MCF 10A (cell line): ENCODE data around the gene RPS15. TPM values are rescaled to one million over a fixed set of nuclear protein-coding genes. Genes with fewer than 3 reads are reported as not detected.
A peak's percentile ranks its signal among the peaks of the same experiment; 100 is the strongest.

ENCODE experiments used
- BruUV-seq: library from RNA; stranded (reverse); fragments of 400-500 nt; replicated peaks from 2 replicates; lab custom pipeline; 2021; lab: Mats Ljungman, UMichigan
- CTCF ChIA-PET: fragments of 300-600 bp; sonication (Branson Sonifier 250); formaldehyde crosslinking; extraction: SDS; loops from one replicate; lab custom pipeline; 2021; ENCODE audit warnings: antibody characterized with exemption, inconsistent platforms; lab: Yijun Ruan, JAX
- POLR2A ChIA-PET: fragments of 300-600, 350-650 bp; sonication (Branson Sonifier 250); formaldehyde crosslinking; extraction: SDS; loops from one replicate; lab custom pipeline; 2020; ENCODE audit warnings: antibody characterized with exemption, inconsistent platforms; lab: Yijun Ruan, JAX
- DNase-seq: peaks from one replicate; pipeline ENCODE4 v3.0.0-alpha.2; 2018; ENCODE audit not compliant: unreplicated experiment
- H3K27ac Mint-ChIP-seq: one replicate; pipeline ENCODE4 v1.8.0; 2022; ENCODE audit warnings: mild to moderate bottlenecking, low read depth, mixed read lengths; ENCODE audit not compliant: unreplicated experiment
- H3K27me3 Mint-ChIP-seq: one replicate; pipeline ENCODE4 v1.8.0; 2022; ENCODE audit warnings: mixed read lengths; ENCODE audit not compliant: insufficient read depth, unreplicated experiment
- H3K36me3 Mint-ChIP-seq: one replicate; pipeline ENCODE4 v1.8.0; 2022; ENCODE audit warnings: mild to moderate bottlenecking, moderate library complexity, mixed read lengths; ENCODE audit not compliant: insufficient read depth, unreplicated experiment
- H3K4me1 Mint-ChIP-seq: one replicate; pipeline ENCODE4 v1.8.0; 2022; ENCODE audit warnings: mixed read lengths; ENCODE audit not compliant: insufficient read depth, unreplicated experiment
- H3K4me3 Mint-ChIP-seq: one replicate; pipeline ENCODE4 v1.8.0; 2022; ENCODE audit warnings: mild to moderate bottlenecking, moderate library complexity, mixed read lengths; ENCODE audit not compliant: unreplicated experiment
- H3K9me3 Mint-ChIP-seq: one replicate; pipeline ENCODE4 v1.8.0; 2022; ENCODE audit warnings: mixed read lengths; ENCODE audit not compliant: unreplicated experiment
- intact Hi-C: fragments of 100-400 bp; cut with micrococcal nuclease; formaldehyde crosslinking; loops from 2 replicates; pipeline ENCODE4 v1.14.1; 2022
- total RNA-seq: library from RNA; stranded (reverse); gene quantifications from 2 replicates; pipeline ENCODE4 v1.2.3, GENCODE V29; 2022
- TF ChIP-seq, protein P1 (sequence below): fragments of 200-600 bp; IDR thresholded peaks from one replicate; pipeline ENCODE4 v1.8.0; 2022; ENCODE audit warnings: antibody characterized with exemption, mild to moderate bottlenecking; ENCODE audit not compliant: unreplicated experiment

The RPS15 gene
- total RNA-seq, 1 experiment from 2014 or later: 1,168 TPM

DNA sequence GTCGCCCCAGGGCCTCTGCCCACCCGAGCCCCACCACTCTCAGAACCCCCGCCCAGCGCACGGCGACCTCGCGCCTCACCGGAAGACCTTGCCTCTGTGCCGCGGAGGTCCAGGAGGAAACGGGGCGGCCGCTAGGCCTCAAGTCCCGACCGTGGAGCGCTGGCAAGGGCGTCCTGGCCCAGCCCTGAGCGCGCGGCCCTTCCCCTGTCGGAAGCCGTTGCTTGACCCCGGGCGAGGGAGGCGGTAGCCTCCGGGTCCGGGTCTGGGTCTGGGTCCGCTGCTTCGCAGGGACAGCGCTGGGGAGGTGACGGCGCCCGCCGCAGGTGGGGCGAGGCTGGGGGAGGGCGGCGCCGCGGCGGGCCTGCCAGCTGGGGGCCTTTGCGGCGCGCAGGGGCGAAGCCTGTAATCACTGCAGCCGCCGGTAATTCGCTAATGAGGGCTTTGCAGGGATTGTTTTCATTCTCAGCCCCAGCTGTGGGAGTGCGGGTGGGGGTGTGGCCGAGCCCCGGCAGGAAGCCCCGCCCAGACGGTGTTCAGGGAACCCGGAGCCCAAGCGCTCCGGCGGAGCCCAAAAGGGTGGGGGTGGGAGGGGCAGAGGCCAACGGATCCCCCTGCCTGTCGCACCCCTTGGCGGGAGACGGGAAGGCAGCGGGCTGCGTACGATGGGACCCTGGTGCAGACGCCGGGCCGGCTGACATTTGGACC, 32.3 kb downstream of the RPS15 start:
- no peak overlapping the region for H3K27ac Mint-ChIP-seq
- peak overlapping the region; percentile 38 for H3K4me3 Mint-ChIP-seq
- no peaks in the 10 kb centered on the region for H3K27me3 Mint-ChIP-seq
- H3K9me3 Mint-ChIP-seq: no peaks in the 10 kb centered on the region
- H3K36me3 Mint-ChIP-seq: peaks cover 17% of the 10 kb centered on the region
- ChIA-PET POLR2A (interaction anchor here (0.6 to 1.2 kb wide), 2 partner anchors 9 to 500 kb away, joined by 3 to 4 read pairs; no protein-coding TSS in a partner anchor), CTCF (no interaction called here)
- intact Hi-C loops: no loop called here
- TF ChIP-seq, protein P1, sequence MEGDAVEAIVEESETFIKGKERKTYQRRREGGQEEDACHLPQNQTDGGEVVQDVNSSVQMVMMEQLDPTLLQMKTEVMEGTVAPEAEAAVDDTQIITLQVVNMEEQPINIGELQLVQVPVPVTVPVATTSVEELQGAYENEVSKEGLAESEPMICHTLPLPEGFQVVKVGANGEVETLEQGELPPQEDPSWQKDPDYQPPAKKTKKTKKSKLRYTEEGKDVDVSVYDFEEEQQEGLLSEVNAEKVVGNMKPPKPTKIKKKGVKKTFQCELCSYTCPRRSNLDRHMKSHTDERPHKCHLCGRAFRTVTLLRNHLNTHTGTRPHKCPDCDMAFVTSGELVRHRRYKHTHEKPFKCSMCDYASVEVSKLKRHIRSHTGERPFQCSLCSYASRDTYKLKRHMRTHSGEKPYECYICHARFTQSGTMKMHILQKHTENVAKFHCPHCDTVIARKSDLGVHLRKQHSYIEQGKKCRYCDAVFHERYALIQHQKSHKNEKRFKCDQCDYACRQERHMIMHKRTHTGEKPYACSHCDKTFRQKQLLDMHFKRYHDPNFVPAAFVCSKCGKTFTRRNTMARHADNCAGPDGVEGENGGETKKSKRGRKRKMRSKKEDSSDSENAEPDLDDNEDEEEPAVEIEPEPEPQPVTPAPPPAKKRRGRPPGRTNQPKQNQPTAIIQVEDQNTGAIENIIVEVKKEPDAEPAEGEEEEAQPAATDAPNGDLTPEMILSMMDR: no peak
- peak; percentile 36 for DNase-seq
- H3K4me1 Mint-ChIP-seq: no peaks in the 10 kb centered on the region
- BruUV-seq: no TSS peak

DNA sequence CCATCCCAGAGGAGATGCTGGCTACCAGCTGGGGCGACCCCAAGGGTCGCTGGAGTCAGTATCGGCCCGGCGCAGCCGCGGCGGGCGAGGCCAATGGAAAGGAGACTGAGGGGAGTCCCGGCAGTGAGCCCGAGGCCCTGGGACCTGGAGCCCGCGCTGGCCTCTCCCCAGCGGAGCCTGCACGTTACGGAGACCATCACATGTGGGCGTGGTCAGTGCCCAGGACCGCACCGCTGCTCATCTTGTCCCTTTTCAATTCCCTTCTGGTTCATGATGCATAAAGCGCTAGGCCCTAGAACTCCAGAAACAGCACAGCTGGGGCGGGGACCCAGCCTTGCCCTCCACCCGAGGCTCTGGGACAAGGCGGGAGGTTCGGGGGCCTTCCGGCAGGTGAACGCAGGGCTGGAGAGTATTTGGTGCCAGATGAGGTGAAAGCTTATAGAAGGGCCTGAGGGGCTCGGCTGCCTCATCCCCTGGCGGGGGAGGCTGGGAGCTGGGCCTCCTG, 32.9 kb downstream of the RPS15 start:
- no peak overlapping the region for H3K27ac Mint-ChIP-seq
- ChIA-PET CTCF (interaction anchor here (0.9 kb wide), 1 partner anchor 75 kb away, joined by 3 read pairs; no protein-coding TSS in a partner anchor), POLR2A (interaction anchor here (0.6 to 1.2 kb wide), 2 partner anchors 10 to 675 kb away, joined by 3 to 4 read pairs; no protein-coding TSS in a partner anchor)
- H3K4me1 Mint-ChIP-seq: no peaks in the 10 kb centered on the region
- peaks cover 23% of the 10 kb centered on the region for H3K36me3 Mint-ChIP-seq
- no peak overlapping the region for H3K4me3 Mint-ChIP-seq
- TF ChIP-seq, protein P1: no peak
- intact Hi-C loops: no loop called here
- DNase-seq: peak; percentile 35
- H3K9me3 Mint-ChIP-seq: no peaks in the 10 kb centered on the region
- no TSS peak for BruUV-seq
- H3K27me3 Mint-ChIP-seq: no peaks in the 10 kb centered on the region

DNA sequence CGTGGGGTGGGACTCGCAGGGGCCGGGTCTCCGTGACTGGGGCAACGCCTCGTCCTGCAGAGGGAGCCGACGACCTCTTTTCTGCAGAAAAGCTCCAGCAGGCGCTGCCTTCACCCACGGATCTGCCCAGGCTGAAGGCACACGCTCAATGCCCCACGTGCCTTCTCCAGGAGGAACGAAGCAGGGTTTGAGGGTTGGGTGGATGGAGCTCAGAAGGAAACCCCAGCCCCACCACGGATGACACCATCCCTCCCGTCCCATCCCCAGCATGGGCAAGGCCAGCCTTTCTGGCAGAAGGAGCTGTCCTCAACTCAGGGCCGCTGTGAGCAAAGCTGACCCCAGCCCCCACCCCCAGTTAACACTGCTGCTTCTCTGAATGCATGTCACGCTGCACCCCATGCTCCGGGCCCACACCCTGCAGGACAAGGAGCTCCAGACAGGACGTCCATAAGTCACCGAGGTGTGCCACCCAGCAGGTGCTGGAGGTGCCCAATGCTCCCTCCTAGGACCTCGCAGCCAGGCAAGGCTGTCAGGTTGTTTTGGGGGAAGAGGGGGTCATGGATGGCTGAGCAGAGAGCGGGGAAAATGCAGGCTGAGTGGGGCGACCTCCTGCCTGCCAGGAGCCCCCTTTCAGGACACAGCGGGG, 33.4 kb downstream of the RPS15 start:
- Mint-ChIP-seq H3K27ac (no peak overlapping the region), H3K9me3 (no peaks in the 10 kb centered on the region), H3K4me3 (no peak overlapping the region), H3K36me3 (peaks cover 28% of the 10 kb centered on the region), H3K4me1 (no peaks in the 10 kb centered on the region), H3K27me3 (no peaks in the 10 kb centered on the region)
- TF ChIP-seq, protein P1: no peak
- no peak for DNase-seq
- ChIA-PET CTCF (interaction anchor here (0.9 kb wide), 1 partner anchor 74 kb away, joined by 3 read pairs; no protein-coding TSS in a partner anchor), POLR2A (interaction anchor here (0.5 to 1.2 kb wide), 4 partner anchors 10 to 675 kb away, joined by 3 to 4 read pairs (median 4); partner anchors contain the start of genes CIRBP and FAM174C)
- no TSS peak for BruUV-seq
- intact Hi-C loops: no loop called here
